PFSK-1 (cell line): Measurements from ENCODE around the gene GNAS-AS1.

ENCODE experiments used
- FOXP2 ChIP-seq: optimal IDR thresholded peaks from 2 replicates; pipeline ENCODE3; 2011; ENCODE audit warnings: borderline replicate concordance, control low read depth, inconsistent platforms; ENCODE audit not compliant: insufficient read depth; ENCODE audit errors: extremely low read length, extremely low read depth
- POLR2AphosphoS5 ChIP-seq: IDR thresholded peaks from 2 replicates; pipeline ENCODE4 v1.6.1; 2012; ENCODE audit warnings: low read depth, mild to moderate bottlenecking, control low read depth, low read length, moderate library complexity
- REST ChIP-seq, 2 experiments: IDR thresholded peaks; 2 replicates each; pipeline versions ENCODE4 v1.6.1 to v1.8.0; 2011 to 2012; ENCODE audit warnings: low read depth in 2 of 2, low read length in 2 of 2, control low read depth in 1 of 2, inconsistent platforms in 1 of 2, mild to moderate bottlenecking in 1 of 2, moderate library complexity in 1 of 2; ENCODE audit not compliant: insufficient read depth in 1 of 2
- SIN3A ChIP-seq: IDR thresholded peaks from 2 replicates; pipeline ENCODE4 v1.6.1; 2012; ENCODE audit warnings: mild to moderate bottlenecking, low read length, moderate library complexity, borderline replicate concordance; ENCODE audit not compliant: insufficient read depth
- TAF1 ChIP-seq: IDR thresholded peaks from 2 replicates; pipeline ENCODE4 v1.6.1; 2012; ENCODE audit warnings: low read length, control low read depth, borderline replicate concordance; ENCODE audit not compliant: insufficient read depth

The GNAS-AS1 gene

DNA sequence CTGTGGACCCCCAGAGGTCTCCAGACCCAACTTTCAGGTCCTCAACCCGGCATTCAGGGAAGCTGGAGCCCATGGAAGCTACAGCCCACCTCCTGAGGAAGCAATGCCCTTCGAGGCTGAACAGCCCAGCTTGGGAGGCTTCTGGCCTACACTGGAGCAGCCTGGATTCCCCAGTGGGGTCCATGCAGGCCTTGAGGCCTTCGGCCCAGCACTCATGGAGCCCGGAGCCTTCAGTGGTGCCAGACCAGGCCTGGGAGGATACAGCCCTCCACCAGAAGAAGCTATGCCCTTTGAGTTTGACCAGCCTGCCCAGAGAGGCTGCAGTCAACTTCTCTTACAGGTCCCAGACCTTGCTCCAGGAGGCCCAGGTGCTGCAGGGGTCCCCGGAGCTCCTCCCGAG, 2.8 kb upstream of the GNAS-AS1 start:
- TF ChIP-seq FOXP2 (no peak), TAF1 (no peak), SIN3A (no peak), POLR2AphosphoS5 (no peak), REST (IDR thresholded peaks at IDR 0.05; ENCODE audit: insufficient read depth in 1 of 2, low read depth in 2 of 2, low read length in 2 of 2) (no peak)

DNA sequence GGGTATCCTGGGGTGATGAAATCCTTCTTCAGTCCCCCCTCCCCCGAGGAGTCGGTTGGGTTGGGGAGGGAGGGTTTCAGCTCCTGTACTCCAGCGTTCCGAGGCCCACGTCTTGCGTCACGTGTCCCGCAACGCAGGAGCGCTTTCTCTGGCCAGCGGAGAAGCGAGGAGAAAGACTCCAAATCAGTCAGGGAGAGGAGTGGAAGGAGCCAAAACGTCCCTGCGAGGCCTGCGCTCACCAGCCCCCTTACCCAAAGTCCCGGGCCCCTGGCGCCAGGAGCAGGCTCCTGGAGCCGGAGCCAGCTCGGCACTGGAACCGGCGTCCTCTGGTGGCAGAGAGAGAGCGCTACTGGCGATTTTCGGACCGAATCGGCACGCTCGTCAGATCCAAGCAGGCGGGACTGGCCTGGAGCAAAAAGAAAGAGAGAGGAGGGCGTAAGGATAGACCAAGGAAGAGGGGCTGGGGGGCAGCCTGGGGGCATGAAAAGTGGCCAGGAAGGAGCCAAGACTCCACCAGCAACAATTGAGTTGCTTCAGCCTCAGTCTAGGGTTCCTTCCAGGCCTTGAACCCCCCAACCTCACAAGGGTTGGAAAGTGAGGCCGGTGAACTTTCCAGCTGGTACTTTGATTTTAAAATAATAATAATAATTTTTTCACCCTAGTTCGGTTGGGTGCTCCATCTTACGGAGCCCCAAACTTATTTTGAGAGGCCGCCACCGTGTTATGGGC, 2.0 kb upstream of the GNAS-AS1 start, which contains the start of gene GNAS:
Gene GNAS (plus strand): TSS at position 174 of the 729 bp plus-strand sequence.
- TF ChIP-seq REST (IDR thresholded peaks at IDR 0.05; ENCODE audit: insufficient read depth in 1 of 2, low read depth in 2 of 2, low read length in 2 of 2), result no peak
- no peak for TF ChIP-seq FOXP2

- TF ChIP-seq SIN3A (no peak), POLR2AphosphoS5 (no peak), TAF1 (no peak), FOXP2 (no peak), REST (IDR thresholded peaks at IDR 0.05; ENCODE audit: insufficient read depth in 1 of 2, low read depth in 2 of 2, low read length in 2 of 2) (no peak)
Measured at GRCh38 chr20:58851969-58852458, 1.3 kb upstream of the GNAS-AS1 start.

DNA sequence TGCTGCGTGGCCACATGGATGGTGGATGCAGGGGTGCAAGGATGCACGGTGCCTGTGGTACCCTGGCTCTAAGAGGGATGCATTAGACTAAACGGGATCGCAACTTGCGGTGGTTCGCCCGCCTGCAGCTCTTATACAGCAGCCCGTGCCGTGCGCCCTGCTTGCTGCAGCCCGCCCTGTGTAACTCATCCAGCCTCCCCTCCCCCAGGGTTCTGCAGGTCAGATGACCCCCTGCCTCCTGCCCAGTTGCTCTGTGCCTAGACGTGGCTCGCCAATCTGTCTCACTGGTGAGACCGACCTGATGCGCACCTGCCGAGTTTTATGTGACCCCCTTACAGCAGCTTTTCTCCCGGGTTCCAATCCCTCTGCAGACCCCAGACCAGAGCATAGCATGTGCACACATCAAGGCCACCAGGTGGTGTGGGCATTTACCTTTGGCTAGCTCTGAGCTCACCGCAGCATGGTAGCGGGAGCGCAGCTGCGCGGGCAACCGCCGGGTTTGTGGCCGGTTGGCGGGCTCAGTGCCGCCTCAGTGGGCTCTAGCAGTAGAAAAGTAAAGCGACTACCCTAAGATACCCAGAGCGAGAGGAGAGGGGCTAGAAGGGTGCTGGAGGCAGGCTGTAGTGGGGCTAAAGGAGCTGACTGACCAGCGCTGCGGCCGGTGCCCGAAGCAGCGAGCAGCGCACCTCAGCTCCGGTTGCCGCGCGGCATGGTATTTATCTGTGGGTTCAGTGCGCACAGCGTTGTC, 693 bp upstream of the GNAS-AS1 start:
- TF ChIP-seq POLR2AphosphoS5 (no peak), REST (IDR thresholded peaks at IDR 0.05; ENCODE audit: insufficient read depth in 1 of 2, low read depth in 2 of 2, low read length in 2 of 2) (no peak), TAF1 (no peak), FOXP2 (no peak), SIN3A (no peak)
